ENCODE results near the gene IL1R1. TPM values are rescaled to one million over a fixed set of nuclear protein-coding genes. Genes with fewer than 3 reads are reported as not detected.

Gene IL1R1
- polyA plus RNA-seq, 3 donors, result 1.8 to 2.7 (median 2.6) TPM

DNA sequence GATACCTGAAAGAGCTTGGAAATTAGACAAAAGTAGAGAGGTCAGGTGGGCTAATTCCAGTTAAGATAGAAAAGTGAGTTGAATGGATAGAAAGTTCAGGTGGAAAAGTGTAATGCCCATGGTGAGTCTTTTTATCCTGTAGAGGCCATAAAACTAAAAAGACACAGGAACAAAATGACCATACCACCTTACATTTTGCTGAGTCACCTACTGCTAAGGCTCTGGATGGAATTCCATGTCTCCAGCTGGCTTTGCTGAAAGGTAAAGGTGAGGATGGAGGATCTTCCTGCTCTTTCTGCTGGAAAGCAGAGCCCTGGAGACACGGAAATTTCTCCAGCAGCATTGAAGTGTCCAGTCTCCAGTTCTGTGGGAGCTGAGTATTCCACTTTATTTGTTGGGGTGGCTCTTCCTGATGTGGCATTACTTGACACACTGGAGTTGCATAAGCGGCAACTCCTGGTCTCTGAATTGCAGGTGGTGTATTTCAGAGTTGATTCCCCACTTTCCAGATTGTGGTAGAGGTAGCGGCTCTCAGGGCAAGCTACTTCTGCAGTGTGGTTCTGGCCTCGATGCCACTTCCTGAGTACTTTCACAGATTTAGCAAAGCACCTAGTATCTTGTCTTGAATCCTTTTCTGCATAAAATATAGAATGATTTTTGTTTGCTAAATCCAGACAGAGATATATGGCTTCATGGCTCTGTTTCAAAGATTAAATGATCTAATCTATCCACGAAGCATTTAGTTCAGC is 55.0 kb downstream of the IL1R1 start:
- H3K27me3 Mint-ChIP-seq (ENCODE audit: low read depth in 3 of 3), result peaks cover 6 to 9% (median 8%) of the 10 kb centered on the region in 3 donors
- no peaks in the 10 kb centered on the region for H3K36me3 Mint-ChIP-seq
- no peak for DNase-seq
- H3K27ac ChIP-seq (ENCODE audit: low read depth in 1 of 2, low read length in 2 of 2), result no peak overlapping the region
- no peaks in the 10 kb centered on the region for H3K79me2 ChIP-seq (ENCODE audit: insufficient read depth, low read length)
- no peak for TF ChIP-seq CTCF (IDR thresholded peaks at IDR 0.05)
- no peaks in the 10 kb centered on the region for H3K9me3 Mint-ChIP-seq
- WGBS (ENCODE audit: insufficient coverage), result 94% methylated on average over 2 of the region's 5 CpGs
- no peak overlapping the region for H3K27ac Mint-ChIP-seq
- no peak overlapping the region for H3K9ac ChIP-seq (ENCODE audit: insufficient read depth, low read length, poor library complexity, severe bottlenecking)
- no peaks in the 10 kb centered on the region for H3K27me3 ChIP-seq (ENCODE audit: control insufficient read depth in 2 of 2, insufficient read depth in 2 of 2, low read length in 2 of 2)
- H2AFZ ChIP-seq (ENCODE audit: insufficient read depth, low read depth, low read length, poor library complexity, severe bottlenecking), result no peak overlapping the region
- no peaks in the 10 kb centered on the region for H3K36me3 ChIP-seq (replicated peaks in 1 of 2; ENCODE audit: control insufficient read depth in 1 of 2, insufficient read depth in 2 of 2, low read length in 2 of 2)
- H3K4me1 ChIP-seq (ENCODE audit: control insufficient read depth in 1 of 2, insufficient read depth in 2 of 2, low read length in 2 of 2), result no peaks in the 10 kb centered on the region
- H3K4me1 Mint-ChIP-seq, result no peaks in the 10 kb centered on the region
- H3K4me3 Mint-ChIP-seq, result no peak overlapping the region
- no peak overlapping the region for H3K4me2 ChIP-seq (replicated peaks; ENCODE audit: extremely low read depth, low read length, poor library complexity, severe bottlenecking)
- no peaks in the 10 kb centered on the region for H4K20me1 ChIP-seq (ENCODE audit: insufficient read depth, low read length)
- H3K4me3 ChIP-seq (replicated peaks in 1 of 3; ENCODE audit: low read depth in 2 of 3, low read length in 3 of 3), result no peak overlapping the region
- intact Hi-C loops (cut with micrococcal nuclease), result no loop called here
- no peaks in the 10 kb centered on the region for H3K9me3 ChIP-seq (replicated peaks in 1 of 2; ENCODE audit: control insufficient read depth in 1 of 2, insufficient read depth in 1 of 2, low read length in 2 of 2)

GRCh38 chr2:102200539-102200938 is 58.0 kb downstream of the IL1R1 start:
- Mint-ChIP-seq H3K27me3 (ENCODE audit: low read depth in 3 of 3) (peaks cover 4 to 10% (median 7%) of the 10 kb centered on the region in 3 donors), H3K9me3 (peaks cover 2 to 8% (median 4%) of the 10 kb centered on the region in 7 donors), H3K36me3 (no peaks in the 10 kb centered on the region), H3K27ac (no peak overlapping the region), H3K4me3 (no peak overlapping the region), H3K4me1 (no peaks in the 10 kb centered on the region)
- Histone ChIP-seq H3K27me3 (ENCODE audit: control insufficient read depth in 2 of 2, insufficient read depth in 2 of 2, low read length in 2 of 2) (no peaks in the 10 kb centered on the region), H3K4me2 (replicated peaks; ENCODE audit: extremely low read depth, low read length, poor library complexity, severe bottlenecking) (no peak overlapping the region), H3K9ac (ENCODE audit: insufficient read depth, low read length, poor library complexity, severe bottlenecking) (no peak overlapping the region), H3K36me3 (replicated peaks in 1 of 2; ENCODE audit: control insufficient read depth in 1 of 2, insufficient read depth in 2 of 2, low read length in 2 of 2) (no peaks in the 10 kb centered on the region), H3K27ac (ENCODE audit: low read depth in 1 of 2, low read length in 2 of 2) (no peak overlapping the region), H3K79me2 (ENCODE audit: insufficient read depth, low read length) (no peaks in the 10 kb centered on the region), H2AFZ (ENCODE audit: insufficient read depth, low read depth, low read length, poor library complexity, severe bottlenecking) (no peak overlapping the region), H3K9me3 (replicated peaks in 1 of 2; ENCODE audit: control insufficient read depth in 1 of 2, insufficient read depth in 1 of 2, low read length in 2 of 2) (no peaks in the 10 kb centered on the region), H3K4me1 (ENCODE audit: control insufficient read depth in 1 of 2, insufficient read depth in 2 of 2, low read length in 2 of 2) (no peaks in the 10 kb centered on the region), H3K4me3 (replicated peaks in 1 of 3; ENCODE audit: low read depth in 2 of 3, low read length in 3 of 3) (no peak overlapping the region), H4K20me1 (ENCODE audit: insufficient read depth, low read length) (no peaks in the 10 kb centered on the region)
- intact Hi-C loops (cut with micrococcal nuclease), result no loop called here
- no peak for DNase-seq
- TF ChIP-seq CTCF (IDR thresholded peaks at IDR 0.05), result no peak
- no CpG with 5 or more reads among the region's 1 CpG for whole genome bisulfite sequencing (ENCODE audit: insufficient coverage)

Data from CD14-positive monocyte (primary cell).